Esophagus squamous epithelium (tissue), 4 donors: ENCODE measurements around the gene RNLS.

Source experiments
- POLR2A ChIP-seq, 4 donors: fragments of 450-650 bp; IDR thresholded peaks; one replicate each; pipeline ENCODE4 v1.6.1; 2017; ENCODE audit warnings: antibody characterized with exemption in 4 of 4, mild to moderate bottlenecking in 4 of 4, moderate library complexity in 3 of 4
- TF ChIP-seq, protein P1 (sequence below), 6 experiments: fragments of 450-650 bp in 4 of 6; fragments of 200-600 bp in 2 of 6; sonication (generic) in 2 of 6; IDR thresholded peaks; one replicate each; pipeline ENCODE4 v1.5.1; 2016 to 2019; ENCODE audit warnings: antibody characterized with exemption in 6 of 6, mild to moderate bottlenecking in 4 of 6, moderate library complexity in 4 of 6

DNA sequence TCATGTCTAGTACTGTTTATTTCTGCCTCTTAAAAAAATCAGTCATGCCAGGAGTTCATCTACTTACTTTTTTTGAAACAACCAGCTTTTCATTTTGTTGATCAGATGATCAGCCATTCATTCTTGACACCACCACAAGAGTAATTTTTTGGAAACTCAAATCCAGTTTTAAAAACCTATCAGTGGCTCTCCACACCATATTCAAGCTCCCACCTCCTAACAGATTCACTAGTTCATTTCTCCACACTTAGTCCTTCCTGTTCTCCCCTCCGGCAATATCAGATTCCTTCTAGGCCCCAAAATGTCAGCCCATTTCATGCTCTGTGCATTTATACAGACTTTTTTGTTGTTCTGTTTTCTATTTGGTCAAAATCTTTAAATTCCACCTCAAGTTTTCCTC, 341.6 kb downstream of the RNLS start:
- TF ChIP-seq, protein P1, sequence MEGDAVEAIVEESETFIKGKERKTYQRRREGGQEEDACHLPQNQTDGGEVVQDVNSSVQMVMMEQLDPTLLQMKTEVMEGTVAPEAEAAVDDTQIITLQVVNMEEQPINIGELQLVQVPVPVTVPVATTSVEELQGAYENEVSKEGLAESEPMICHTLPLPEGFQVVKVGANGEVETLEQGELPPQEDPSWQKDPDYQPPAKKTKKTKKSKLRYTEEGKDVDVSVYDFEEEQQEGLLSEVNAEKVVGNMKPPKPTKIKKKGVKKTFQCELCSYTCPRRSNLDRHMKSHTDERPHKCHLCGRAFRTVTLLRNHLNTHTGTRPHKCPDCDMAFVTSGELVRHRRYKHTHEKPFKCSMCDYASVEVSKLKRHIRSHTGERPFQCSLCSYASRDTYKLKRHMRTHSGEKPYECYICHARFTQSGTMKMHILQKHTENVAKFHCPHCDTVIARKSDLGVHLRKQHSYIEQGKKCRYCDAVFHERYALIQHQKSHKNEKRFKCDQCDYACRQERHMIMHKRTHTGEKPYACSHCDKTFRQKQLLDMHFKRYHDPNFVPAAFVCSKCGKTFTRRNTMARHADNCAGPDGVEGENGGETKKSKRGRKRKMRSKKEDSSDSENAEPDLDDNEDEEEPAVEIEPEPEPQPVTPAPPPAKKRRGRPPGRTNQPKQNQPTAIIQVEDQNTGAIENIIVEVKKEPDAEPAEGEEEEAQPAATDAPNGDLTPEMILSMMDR (IDR thresholded peaks at IDR 0.05): no peak
- no peak for TF ChIP-seq POLR2A (IDR thresholded peaks at IDR 0.05)
